NCI-H2107 treated with DMSO at 0.1 percent for 48 hours (cell line): ENCODE results near the gene CLCN5.

ENCODE experiments used
- DNase-seq: peaks from one replicate; lab custom pipeline; 2025; ENCODE audit not compliant: unreplicated experiment; lab: John Stamatoyannopoulos, UW

Gene CLCN5

DNA sequence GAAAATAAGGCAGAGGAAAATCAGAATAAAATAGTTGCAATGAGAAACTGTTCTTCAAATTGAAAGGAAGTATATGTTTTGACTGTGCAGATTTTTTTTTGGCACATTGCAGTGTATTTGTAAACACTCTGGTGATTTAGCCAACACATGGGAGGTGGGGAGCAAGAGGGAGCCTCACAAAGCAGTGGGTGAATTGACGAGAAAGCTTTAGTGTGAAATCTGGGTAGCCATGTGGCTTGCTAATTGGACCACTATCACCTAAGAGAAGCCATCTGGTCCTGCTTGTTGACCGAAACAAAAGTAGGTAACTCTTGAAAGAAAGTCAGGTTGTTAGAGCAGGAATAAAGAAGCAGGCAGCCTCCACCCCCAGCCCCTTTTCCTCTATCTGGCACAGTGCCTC, 10.4 kb downstream of the CLCN5 start:
- DNase-seq, result no peak

DNA sequence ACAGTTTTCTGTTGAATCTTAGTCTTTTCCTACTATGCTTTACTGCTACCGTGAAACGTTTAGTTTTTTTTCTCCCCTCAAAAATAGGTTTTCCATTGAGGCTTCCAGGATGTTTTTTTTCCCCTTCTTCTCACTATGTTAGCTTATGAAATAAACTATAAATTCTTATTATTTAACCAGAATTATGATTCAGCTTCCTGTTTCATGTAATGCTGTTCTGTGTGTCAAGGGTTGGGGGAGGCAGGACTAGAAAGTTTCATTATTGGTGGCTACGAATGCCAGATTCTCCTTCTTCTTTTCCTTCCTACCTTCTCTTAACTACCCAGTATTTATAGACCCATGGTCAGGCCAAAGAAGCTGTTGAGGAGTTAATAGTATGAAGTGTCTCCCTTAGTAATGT, 11.8 kb downstream of the CLCN5 start:
- no peak for DNase-seq

DNA sequence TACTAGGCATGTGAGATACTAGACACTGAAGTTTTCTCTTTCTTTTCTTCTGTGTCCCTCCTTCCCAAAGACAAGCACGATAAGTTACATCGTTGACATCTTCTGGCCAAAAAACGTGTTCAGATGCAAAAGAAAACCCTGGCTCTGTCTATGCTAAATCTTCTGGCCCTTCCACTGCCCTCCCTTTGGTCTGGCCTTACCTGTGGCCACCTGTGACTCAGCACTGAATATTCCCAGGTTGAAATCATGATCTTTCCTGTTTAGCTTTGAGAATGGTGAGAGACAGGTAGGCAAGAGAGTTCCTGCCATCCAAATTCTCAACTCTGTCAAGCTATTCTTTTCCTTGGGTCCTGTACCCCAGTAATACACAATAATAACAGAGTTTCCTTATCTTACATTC, 12.3 kb downstream of the CLCN5 start:
- no peak for DNase-seq

DNA sequence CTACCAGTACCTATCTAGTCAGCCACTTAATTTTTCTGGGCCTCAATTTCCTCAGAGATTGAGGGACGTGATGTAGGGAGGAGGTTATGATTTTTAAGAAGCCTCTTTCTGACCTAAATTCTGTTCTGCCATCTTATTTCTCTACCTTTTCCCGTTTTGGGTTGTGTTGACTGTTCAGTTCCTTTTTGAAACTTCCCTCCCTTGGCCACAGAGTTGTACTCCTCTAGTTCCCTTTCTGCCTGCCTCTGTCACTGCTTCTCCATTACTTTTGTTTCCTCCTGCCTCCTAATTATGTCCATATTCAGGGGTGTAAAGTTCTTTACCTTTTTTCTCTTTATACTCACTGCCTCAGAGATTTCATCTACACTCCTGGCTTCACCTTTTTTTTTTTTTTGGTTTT, 25.4 kb downstream of the CLCN5 start:
- no peak for DNase-seq

DNA sequence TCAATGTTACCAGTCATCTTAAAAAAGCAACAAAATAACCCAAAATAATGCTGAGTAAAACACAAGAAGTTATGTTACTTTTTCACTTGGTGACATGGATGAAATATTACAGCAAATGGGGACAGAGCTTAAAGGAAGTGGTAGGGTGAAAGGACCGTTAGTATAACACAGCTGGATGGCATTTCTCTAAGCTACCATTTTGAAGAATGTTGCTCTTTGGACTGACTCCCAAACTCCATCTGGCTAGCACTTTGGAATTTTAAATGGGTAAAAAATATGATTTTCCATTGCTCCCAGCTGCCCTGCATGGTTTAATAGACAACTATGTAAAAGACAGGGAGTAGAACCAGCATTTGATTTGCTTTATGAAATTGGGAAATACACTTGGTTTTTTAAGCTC, 27.6 kb downstream of the CLCN5 start:
- DNase-seq, result no peak

DNA sequence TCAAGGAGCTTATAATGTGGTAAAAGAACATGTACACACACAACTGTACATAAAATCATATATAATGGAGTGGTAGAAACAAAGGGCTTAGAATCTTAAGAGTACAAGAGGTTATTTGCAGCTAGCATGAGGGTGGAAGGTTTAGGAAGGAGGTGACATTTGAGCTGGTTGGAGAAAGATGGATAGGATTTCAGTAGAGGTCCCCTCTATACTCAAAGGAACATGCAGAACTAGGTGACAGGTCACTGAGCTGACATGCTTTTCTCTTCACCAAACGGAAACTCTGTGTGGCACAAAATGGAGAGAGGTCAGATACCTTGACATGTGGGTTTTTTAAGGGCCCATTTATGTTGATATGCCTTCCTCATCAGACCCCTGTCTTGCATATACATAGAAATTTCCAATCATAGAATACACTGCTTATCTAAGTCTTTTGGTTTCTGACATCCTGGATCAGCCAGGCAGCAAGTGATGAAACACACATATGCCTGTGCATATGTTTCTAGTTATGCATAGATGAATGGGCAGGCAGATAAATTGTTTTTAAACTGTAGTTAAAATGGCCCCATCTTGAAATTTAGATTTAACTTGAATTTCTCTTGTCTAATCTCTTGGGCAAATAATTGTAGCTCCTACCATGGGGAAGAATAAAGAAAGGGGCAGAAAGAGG, 29.3 kb downstream of the CLCN5 start:
- DNase-seq, result no peak

DNA sequence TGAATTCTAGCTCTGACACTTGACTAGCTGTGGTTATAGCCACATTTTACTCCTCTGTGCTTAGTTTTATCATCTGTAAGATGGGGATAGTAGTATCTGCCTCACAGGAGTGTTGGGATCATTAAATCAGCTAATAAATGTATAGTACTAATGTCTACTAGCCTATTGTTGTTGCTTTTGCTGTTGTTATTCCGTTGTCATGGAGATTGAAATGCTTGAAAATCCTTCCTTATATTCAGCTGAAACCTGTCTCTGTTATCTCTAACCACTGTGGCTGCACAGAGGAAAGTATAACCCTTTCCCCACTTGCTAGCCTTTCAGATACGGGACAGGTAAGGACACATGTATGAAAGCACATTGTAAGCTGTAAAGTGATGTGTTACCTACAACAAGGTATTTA, 33.9 kb downstream of the CLCN5 start:
- no peak for DNase-seq

- no peak for DNase-seq
Measured at GRCh38 chrX:49958727-49959485, 36.5 kb downstream of the CLCN5 start.

- DNase-seq, result no peak
Measured at GRCh38 chrX:49959602-49960001, 37.2 kb downstream of the CLCN5 start.

DNA sequence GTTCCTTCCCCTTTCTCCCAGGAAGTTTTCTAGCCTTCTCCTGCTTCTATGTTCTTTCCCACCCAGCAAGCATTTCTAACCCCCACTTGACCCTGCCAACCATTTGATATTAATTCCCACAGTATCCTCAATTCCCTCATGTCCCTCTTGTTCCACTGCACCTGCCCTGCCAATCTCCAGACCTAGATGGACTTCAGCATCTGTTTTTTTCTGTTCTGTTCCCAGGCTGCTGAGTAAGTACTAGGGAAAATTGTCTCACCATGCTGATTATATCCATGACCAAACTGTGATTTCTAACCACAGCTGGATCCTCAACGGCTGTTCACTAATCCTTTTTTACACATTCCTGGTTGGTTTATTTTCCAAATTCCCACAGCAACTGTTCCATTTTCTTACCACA, 37.7 kb downstream of the CLCN5 start:
- DNase-seq, result no peak

DNA sequence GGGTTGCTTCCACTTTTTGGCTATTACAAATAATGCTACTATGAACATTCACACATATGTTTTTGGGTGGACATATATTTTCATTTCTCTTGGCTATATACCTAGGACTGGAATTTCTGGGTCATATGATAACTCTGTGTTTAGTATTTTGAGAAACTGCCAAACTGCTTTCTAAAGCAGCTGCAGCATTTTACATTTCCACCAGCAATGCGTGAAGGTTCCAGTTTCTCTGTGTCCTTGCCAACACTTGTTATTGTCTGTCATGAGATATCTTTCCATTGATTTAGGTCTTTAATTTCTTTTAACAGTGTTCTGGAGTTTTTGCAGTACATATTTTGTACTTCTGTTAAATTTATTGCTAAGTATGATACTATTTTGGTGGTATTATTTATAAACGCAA, 48.3 kb downstream of the CLCN5 start:
- DNase-seq, result no peak

DNA sequence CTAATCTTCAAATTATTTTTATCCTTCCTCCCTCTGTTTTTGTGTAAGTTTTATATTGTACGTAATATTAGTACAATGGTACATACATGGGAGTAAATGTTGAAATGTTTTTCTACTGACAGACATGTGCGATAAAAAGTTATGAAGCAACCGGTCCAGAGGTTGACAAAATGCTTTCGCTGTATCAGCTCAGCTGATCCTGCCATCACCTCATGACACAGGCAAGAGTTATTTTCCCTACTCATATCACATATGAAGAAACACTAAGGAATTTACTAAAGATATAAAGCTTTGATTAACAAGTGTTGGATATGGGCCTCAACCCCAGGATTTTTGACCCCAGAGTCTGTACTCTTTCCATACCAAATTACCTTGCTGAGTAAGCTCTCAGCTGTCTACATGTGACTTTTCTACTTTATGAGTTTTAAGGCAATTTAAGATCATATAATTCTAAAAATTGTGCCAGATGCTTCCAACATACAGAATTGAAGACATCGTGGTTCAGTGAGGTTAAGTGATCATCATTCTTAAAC, 50.0 kb downstream of the CLCN5 start:
- DNase-seq, result no peak

DNA sequence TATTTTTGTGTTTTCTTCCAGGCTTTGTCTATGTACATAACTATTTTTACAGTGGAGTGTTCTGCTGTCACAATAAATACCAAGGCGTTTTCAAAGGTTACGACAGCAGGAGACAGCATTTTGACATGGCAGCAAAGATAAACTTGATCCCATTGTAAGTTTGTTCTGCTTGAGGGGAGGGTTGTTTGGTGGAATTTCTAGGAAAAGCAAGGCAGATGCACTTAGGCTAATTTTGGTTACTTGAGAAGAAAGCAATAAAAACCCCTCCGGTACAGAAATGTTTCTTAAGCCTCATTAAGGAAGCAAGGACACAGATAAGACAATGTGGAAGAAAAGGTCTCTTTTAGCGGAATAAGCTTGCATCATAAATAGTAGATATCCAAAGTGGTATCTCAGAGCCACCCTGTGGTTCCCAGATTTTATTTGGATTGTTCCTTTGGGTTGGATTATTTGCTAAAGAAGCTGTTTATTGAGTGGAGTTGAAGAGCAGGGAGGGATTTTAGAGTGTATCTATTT, 54.3 kb downstream of the CLCN5 start:
- no peak for DNase-seq

GRCh38 chrX:49977319-49978090, 55.1 kb downstream of the CLCN5 start:
- DNase-seq, result peak; percentile 39

- peak; percentile 0 for DNase-seq
Measured at GRCh38 chrX:49978176-49978575, 55.8 kb downstream of the CLCN5 start.

DNA sequence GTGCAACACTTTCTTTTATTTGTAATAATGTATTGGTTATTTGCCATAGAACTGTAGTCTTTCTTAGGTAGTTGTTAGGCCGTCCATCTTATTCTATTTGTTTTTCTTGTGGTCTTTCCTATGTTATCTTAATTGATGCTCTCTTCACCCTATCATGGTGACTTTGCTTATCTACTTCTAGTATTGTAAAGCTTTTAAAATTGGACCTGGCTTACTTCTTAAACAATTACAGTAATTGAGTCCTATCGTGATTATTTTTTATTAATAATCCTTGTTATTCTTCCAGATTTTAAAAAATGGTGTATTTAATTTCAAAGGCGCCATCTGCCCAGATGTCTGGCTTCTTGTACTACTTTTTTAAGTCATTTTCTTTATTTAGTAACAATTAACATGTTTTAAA, 63.7 kb downstream of the CLCN5 start:
- no peak for DNase-seq

GRCh38 chrX:49987651-49988050, 65.3 kb downstream of the CLCN5 start:
- no peak for DNase-seq

DNA sequence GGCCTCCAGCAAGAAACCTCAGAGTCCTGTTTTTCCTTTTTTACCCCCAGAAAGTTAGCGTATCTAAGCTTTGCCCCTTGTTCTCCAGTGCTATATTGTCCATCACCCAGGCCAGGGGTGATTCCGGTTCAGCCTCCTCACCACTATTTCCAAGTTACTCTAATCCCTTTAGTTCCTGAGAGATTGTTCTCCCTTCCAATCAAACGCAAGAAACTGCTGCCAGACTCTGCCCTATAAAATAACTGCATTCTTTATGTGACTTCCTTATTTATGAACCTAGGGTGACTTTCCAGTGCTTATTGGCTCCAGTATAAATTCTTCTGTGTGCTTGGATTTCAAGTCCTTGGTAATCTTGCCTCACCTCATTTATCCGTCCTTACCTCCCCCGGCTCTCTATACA, 65.7 kb downstream of the CLCN5 start:
- DNase-seq, result no peak

DNA sequence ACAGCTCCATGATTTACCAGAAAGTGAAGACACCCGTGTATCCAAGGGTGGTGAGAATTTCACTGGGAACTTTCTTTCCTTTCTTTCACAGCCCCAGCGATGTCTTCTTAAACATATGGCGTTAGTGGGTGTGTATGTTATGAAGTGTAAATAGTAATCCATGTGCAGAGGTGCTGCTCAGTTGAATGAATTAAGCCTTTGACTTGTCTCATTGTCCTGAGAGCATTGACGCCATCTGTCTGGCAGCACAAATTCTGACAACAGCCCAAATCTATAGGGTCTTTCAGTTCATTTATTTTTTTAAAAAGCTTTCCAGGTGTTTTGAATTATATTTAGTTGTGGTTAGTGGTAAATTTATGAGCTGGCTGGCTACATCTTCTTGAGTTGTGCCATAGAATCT, 69.4 kb downstream of the CLCN5 start:
- DNase-seq, result no peak

GRCh38 chrX:49992853-49993252, 70.5 kb downstream of the CLCN5 start:
- no peak for DNase-seq

GRCh38 chrX:49993661-49994060, 71.3 kb downstream of the CLCN5 start:
- DNase-seq, result no peak
